Uterus (tissue), 4 donors: ENCODE results near the gene KCNJ14. TPM values are rescaled to one million over a fixed set of nuclear protein-coding genes. Genes with fewer than 3 reads are reported as not detected.

Source experiments
- DNase-seq, 2 donors: peaks; one replicate each; pipeline ENCODE4 v3.0.0-alpha.2; 2019 to 2020
- H3K27ac ChIP-seq, 2 donors: fragments of 200-600 bp; sonication (generic); 1 replicate in 1 of 2; 2 replicates in 1 of 2; pipeline ENCODE4 v1.5.1; 2016 to 2018
- H3K27me3 ChIP-seq, 2 donors: fragments of 200-600 bp; sonication (generic); one replicate each; pipeline ENCODE4 v1.5.1; 2018 to 2019; ENCODE audit warnings: control low read depth in 1 of 2
- H3K36me3 ChIP-seq, 2 donors: fragments of 200-600 bp; sonication (generic); one replicate each; pipeline ENCODE4 v1.5.1; 2019; ENCODE audit warnings: control low read depth in 1 of 2
- H3K4me1 ChIP-seq, 2 donors: fragments of 200-600 bp; sonication (generic); one replicate each; pipeline ENCODE4 v1.5.1; 2018 to 2019; ENCODE audit warnings: control low read depth in 1 of 2
- H3K4me3 ChIP-seq, 2 donors: fragments of 200-600 bp; sonication (generic); 1 replicate in 1 of 2; 2 replicates in 1 of 2; pipeline ENCODE4 v1.5.1; 2018 to 2019; ENCODE audit warnings: mild to moderate bottlenecking in 1 of 2
- H3K9me3 ChIP-seq, 2 donors: fragments of 200-600 bp; sonication (generic); one replicate each; pipeline ENCODE4 v1.5.1; 2019; ENCODE audit warnings: control low read depth in 1 of 2
- POLR2A ChIP-seq, 2 donors: fragments of 450-650 bp; IDR thresholded peaks; one replicate each; pipeline ENCODE4 v1.6.1; 2016; ENCODE audit warnings: antibody characterized with exemption in 2 of 2, mild to moderate bottlenecking in 1 of 2, moderate library complexity in 1 of 2
- intact Hi-C: fragments of 100-400 bp; cut with DNase I; formaldehyde crosslinking; loops from one replicate; pipeline ENCODE4 v1.15.1; 2023; ENCODE audit warnings: low total_unique reads
- total RNA-seq, 4 donors: library from RNA; depleted of rRNA in 3 of 4; stranded (reverse); fragments of >200 nt in 3 of 4; gene quantifications; one replicate each; pipeline versions ENCODE4 v1.1.0 to v1.2.4, GENCODE V29; 2014 to 2023
- TF ChIP-seq, protein P1 (sequence below), 4 experiments: fragments of 200-600 bp in 2 of 4; fragments of 450-650 bp in 2 of 4; sonication (generic) in 2 of 4; IDR thresholded peaks; one replicate each; pipeline ENCODE4 v1.5.1; 2016 to 2019; ENCODE audit warnings: antibody characterized with exemption in 4 of 4, mild to moderate bottlenecking in 2 of 4, moderate library complexity in 1 of 4
- donor health status: DM: yes; HTN: yes; CAD: no.

The KCNJ14 gene
- total RNA-seq, 4 donors from 2014 or later = 0.29 to 2.2 (median 1.2) TPM; not detected in 1

DNA sequence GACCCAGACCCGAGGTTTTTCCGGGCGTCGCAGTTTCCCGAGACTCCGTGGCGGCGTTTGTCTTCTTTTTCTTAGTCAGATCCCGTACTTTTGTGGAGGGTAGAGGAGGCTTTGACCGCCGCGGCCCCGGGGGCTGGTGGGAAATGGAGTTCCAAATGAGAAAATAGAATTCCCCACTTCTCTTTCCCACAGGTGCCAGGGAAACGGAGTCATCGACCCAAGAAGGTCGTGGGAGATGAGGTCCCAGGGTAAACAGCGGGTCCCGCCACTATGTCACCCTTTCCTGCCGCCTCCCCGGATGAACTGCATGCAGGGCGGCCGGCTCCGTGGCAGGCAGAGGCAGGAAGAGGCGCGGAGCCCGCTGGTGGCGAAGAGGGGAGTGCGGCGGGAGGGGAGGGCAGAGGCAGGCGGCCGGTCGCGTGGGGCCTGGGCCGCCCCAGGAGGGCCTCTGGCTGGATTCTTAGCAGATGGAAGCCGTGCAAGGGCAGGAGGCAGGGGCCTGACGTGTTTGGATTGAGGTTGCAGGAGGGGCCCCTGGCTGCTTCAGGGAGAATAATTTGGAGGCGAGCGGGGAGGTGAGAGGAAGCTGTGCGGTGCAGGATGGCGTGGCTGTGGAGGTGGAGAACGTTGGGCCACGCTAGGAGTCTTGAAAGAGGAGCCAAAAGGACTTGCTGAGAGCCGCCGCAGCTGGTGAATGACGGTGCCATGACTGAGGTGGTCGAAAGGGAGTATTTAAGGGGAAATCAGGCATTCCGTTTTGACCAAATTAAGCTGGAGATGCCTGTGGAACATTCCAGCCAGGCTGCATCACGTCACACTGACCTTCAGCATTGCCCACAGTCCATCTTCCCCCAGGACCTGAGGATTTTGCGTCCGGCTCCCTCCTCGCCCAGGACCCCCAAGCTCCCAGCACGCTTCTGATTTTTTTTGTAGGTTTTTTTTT lies 25.5 kb downstream of the KCNJ14 start:
- TF ChIP-seq, protein P1, sequence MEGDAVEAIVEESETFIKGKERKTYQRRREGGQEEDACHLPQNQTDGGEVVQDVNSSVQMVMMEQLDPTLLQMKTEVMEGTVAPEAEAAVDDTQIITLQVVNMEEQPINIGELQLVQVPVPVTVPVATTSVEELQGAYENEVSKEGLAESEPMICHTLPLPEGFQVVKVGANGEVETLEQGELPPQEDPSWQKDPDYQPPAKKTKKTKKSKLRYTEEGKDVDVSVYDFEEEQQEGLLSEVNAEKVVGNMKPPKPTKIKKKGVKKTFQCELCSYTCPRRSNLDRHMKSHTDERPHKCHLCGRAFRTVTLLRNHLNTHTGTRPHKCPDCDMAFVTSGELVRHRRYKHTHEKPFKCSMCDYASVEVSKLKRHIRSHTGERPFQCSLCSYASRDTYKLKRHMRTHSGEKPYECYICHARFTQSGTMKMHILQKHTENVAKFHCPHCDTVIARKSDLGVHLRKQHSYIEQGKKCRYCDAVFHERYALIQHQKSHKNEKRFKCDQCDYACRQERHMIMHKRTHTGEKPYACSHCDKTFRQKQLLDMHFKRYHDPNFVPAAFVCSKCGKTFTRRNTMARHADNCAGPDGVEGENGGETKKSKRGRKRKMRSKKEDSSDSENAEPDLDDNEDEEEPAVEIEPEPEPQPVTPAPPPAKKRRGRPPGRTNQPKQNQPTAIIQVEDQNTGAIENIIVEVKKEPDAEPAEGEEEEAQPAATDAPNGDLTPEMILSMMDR (IDR thresholded peaks at IDR 0.05) = peak in 1 of 4 experiments; percentile 12
- no peak for TF ChIP-seq POLR2A (IDR thresholded peaks at IDR 0.05)
- peak overlapping the region; percentile 80 to 90 for H3K27ac ChIP-seq
- intact Hi-C loops = no loop called here
- H3K4me3 ChIP-seq = peak overlapping the region; percentile 31 to 51
- H3K4me1 ChIP-seq = no peaks in the 10 kb centered on the region
- no peaks in the 10 kb centered on the region for H3K27me3 ChIP-seq
- peak; percentile 48 to 52 for DNase-seq
- H3K9me3 ChIP-seq = no peaks in the 10 kb centered on the region
- no peaks in the 10 kb centered on the region for H3K36me3 ChIP-seq

DNA sequence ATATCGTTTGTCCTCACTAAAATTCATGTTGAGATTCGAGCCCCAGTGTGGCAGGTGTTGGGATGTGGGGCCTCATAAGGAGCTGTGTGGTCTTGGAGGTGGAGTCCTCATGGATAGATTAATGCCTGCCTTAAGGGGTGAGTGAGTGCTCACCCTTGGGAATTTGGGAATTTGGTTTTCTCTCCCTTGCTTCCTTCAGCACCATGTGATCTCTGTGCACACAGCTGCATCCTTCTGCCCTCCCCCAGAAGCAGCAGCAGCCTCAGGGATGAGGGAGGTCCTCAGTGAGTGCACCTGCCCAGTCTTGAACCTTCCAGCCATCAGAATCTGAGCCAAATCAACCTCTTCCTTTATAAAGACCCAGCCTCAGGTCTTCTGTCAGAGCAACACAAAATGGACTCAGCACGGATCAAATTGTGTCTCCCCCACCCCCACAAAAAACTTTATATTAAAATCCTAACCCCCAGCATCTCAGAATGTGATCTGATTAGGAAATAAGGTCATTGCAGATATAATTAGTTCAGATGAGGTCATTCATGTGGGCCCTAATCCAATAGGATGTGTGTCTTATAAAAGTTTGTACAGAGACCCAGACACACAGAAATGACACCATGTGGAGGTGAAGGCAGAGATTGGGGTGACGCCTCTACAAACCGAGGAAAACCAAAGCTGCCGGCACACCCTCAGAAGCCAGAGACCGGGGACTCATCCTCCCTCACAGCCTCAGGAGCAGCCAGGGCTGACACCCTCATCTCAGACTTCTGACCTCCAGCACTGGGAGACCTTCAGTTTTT lies 26.7 kb downstream of the KCNJ14 start:
- Histone ChIP-seq H3K27ac (peak overlapping the region in 1 of 2 donors; percentile 90), H3K4me3 (no peak overlapping the region), H3K9me3 (no peaks in the 10 kb centered on the region), H3K27me3 (no peaks in the 10 kb centered on the region), H3K4me1 (no peaks in the 10 kb centered on the region), H3K36me3 (no peaks in the 10 kb centered on the region)
- TF ChIP-seq POLR2A (IDR thresholded peaks at IDR 0.05) = no peak
- TF ChIP-seq, protein P1 (IDR thresholded peaks at IDR 0.05) = no peak
- intact Hi-C loops = no loop called here
- DNase-seq = no peak

GRCh38 chr19:48483301-48483700 lies 27.9 kb downstream of the KCNJ14 start:
- no peak for DNase-seq
- Histone ChIP-seq H3K9me3 (no peaks in the 10 kb centered on the region), H3K4me1 (no peaks in the 10 kb centered on the region), H3K36me3 (no peaks in the 10 kb centered on the region), H3K27ac (no peak overlapping the region), H3K4me3 (no peak overlapping the region), H3K27me3 (no peaks in the 10 kb centered on the region)
- TF ChIP-seq, protein P1 (IDR thresholded peaks at IDR 0.05) = no peak
- intact Hi-C loops = no loop called here

GRCh38 chr19:48484247-48484893 lies 29.0 kb downstream of the KCNJ14 start:
- H3K4me3 ChIP-seq = no peak overlapping the region
- H3K27me3 ChIP-seq = no peaks in the 10 kb centered on the region
- intact Hi-C loops = no loop called here

More at GRCh38 chr19:48484247-48484893, 29.0 kb downstream of the KCNJ14 start:
- TF ChIP-seq POLR2A (IDR thresholded peaks at IDR 0.05) = no peak
- TF ChIP-seq, protein P1 (IDR thresholded peaks at IDR 0.05) = no peak
- Histone ChIP-seq H3K36me3 (no peaks in the 10 kb centered on the region), H3K9me3 (no peaks in the 10 kb centered on the region), H3K4me1 (no peaks in the 10 kb centered on the region), H3K27ac (no peak overlapping the region)
- DNase-seq = no peak
